ELR (cell line): ENCODE measurements around the gene SLC22A4.

ENCODE experiments used
- DNase-seq: peaks from one replicate; pipeline ENCODE4 v3.0.0-alpha.2; 2015; ENCODE audit warnings: low read depth

Gene SLC22A4

GRCh38 chr5:132300577-132301343 is 6.6 kb downstream of the SLC22A4 start:
- no peak for DNase-seq

- no peak for DNase-seq
These were observed 7.4 kb downstream of the SLC22A4 start for GRCh38 chr5:132301344-132302271.

GRCh38 chr5:132302413-132302812 is 8.2 kb downstream of the SLC22A4 start:
- no peak for DNase-seq

- no peak for DNase-seq
These were observed 9.4 kb downstream of the SLC22A4 start for GRCh38 chr5:132303589-132303988.

- no peak for DNase-seq
These were observed 11.2 kb downstream of the SLC22A4 start for GRCh38 chr5:132305420-132305819.

- no peak for DNase-seq
These were observed 14.5 kb downstream of the SLC22A4 start for GRCh38 chr5:132308701-132309100.

GRCh38 chr5:132309679-132310078 is 15.5 kb downstream of the SLC22A4 start:
- no peak for DNase-seq

- DNase-seq: no peak
These were observed 16.1 kb downstream of the SLC22A4 start for GRCh38 chr5:132310141-132310834.

- DNase-seq: no peak
These were observed 19.2 kb downstream of the SLC22A4 start for GRCh38 chr5:132313366-132313765.

- DNase-seq: no peak
These were observed 19.8 kb downstream of the SLC22A4 start for GRCh38 chr5:132313961-132314432.

GRCh38 chr5:132315529-132316067 is 21.4 kb downstream of the SLC22A4 start:
- DNase-seq: no peak

- no peak for DNase-seq
These were observed 25.8 kb downstream of the SLC22A4 start for GRCh38 chr5:132319975-132320374.

- no peak for DNase-seq
These were observed 27.0 kb downstream of the SLC22A4 start for GRCh38 chr5:132321109-132321721.

- DNase-seq: no peak
These were observed 28.1 kb downstream of the SLC22A4 start for GRCh38 chr5:132322266-132322665.

- no peak for DNase-seq
These were observed 29.0 kb downstream of the SLC22A4 start for GRCh38 chr5:132323202-132323601.

GRCh38 chr5:132325691-132326090 is 31.5 kb downstream of the SLC22A4 start:
- no peak for DNase-seq

GRCh38 chr5:132327252-132327955 is 33.2 kb downstream of the SLC22A4 start:
- no peak for DNase-seq

- DNase-seq: peak; percentile 58
These were observed 40.6 kb downstream of the SLC22A4 start for GRCh38 chr5:132334812-132335211.

GRCh38 chr5:132335402-132335801 is 41.2 kb downstream of the SLC22A4 start:
- no peak for DNase-seq

- no peak for DNase-seq
These were observed 45.3 kb downstream of the SLC22A4 start for GRCh38 chr5:132339502-132339901.
